ENCODE results near the gene GPRC5B. TPM values are rescaled to one million over a fixed set of nuclear protein-coding genes. Genes with fewer than 3 reads are reported as not detected.

GPRC5B gene
- total and polyA plus RNA-seq, 2 of the 8 experiments (the other 6 are each of a cell fraction or from before 2014, with no cell fraction given): 106 to 160 TPM

DNA sequence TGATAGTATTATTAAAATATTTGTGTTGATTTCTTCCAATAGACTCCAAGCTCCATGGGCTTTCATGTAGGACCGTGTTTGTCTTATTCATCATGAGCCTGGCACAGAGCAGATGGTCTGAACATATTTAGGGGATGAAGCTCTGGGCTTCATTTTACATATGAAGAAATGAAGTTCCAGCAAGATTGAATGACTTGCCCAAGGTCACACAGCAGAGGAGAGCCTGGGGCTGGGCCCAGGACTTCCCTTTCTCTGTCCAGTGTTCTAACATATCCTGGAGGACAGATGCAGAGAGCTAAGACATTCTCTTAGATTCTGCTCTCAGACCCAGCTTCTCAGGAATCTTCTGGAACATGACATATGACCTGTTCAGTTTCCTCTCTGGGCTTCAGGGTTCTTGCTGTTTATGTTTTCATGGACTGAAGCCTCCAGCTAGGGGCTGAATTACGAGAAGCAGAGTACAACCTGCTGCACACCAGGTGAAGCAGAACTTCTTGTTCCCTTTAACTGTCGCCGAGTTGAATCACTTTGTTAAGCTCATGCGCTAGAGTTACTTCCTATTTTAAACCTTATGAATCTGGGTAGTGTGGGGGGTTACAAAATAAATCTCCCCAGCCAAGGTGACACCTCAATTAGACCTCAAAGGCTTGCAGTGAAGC lies 53.6 kb downstream of the GPRC5B start (continued):
- TF ChIP-seq CHD7 (IDR thresholded peaks at IDR 0.05; ENCODE audit: insufficient replicate concordance, low read length) (no peak), KDM5A (IDR thresholded peaks at IDR 0.05; ENCODE audit: low read length) (no peak), TAF1 (IDR thresholded peaks at IDR 0.05; ENCODE audit: low read depth, low read length) (no peak), RNF2 (IDR thresholded peaks at IDR 0.05; ENCODE audit: borderline replicate concordance, low read depth, low read length, missing control alignments, poor library complexity, severe bottlenecking) (no peak), JUN (IDR thresholded peaks at IDR 0.05; ENCODE audit: low read depth, low read length) (no peak)
- TF ChIP-seq, protein P1, sequence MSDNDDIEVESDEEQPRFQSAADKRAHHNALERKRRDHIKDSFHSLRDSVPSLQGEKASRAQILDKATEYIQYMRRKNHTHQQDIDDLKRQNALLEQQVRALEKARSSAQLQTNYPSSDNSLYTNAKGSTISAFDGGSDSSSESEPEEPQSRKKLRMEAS (IDR thresholded peaks at IDR 0.05): no peak
